CD4-positive, alpha-beta memory T cell (primary cell): ENCODE measurements around the gene PRPF31. TPM values are rescaled to one million over a fixed set of nuclear protein-coding genes. Genes with fewer than 3 reads are reported as not detected.

Experiments used
- CTCF ChIA-PET: fragments of 350-600 bp; sonication (Branson Sonifier 250); formaldehyde crosslinking; loops from one replicate; lab custom pipeline; 2021; ENCODE audit warnings: inconsistent platforms; ENCODE audit not compliant: partially characterized antibody; lab: Charles Lee
- POLR2A ChIA-PET: fragments of 350-600 bp; sonication (Branson Sonifier 250); formaldehyde crosslinking; loops from one replicate; lab custom pipeline; 2021; ENCODE audit not compliant: partially characterized antibody; lab: Charles Lee
- DNase-seq, 5 donors: peaks; one replicate each; pipeline versions ENCODE4 v3.0.0 to v3.0.0-alpha.2; 2020 to 2022; ENCODE audit warnings: mixed read lengths in 1 of 5
- H3K27ac ChIP-seq: one replicate; pipeline ENCODE4 v1.7.0; 2013; ENCODE audit warnings: low read depth, low read length
- H3K27me3 ChIP-seq: 2 replicates; pipeline ENCODE4 v1.7.0; 2013; ENCODE audit warnings: mild to moderate bottlenecking, low read length, moderate library complexity; ENCODE audit not compliant: insufficient read depth
- H3K36me3 ChIP-seq: 2 replicates; pipeline ENCODE4 v1.7.0; 2013; ENCODE audit warnings: mild to moderate bottlenecking, low read length, moderate library complexity; ENCODE audit not compliant: insufficient read depth
- H3K4me1 ChIP-seq: 2 replicates; pipeline ENCODE4 v1.7.0; 2013; ENCODE audit warnings: mild to moderate bottlenecking, low read length, moderate library complexity; ENCODE audit not compliant: insufficient read depth
- H3K4me3 ChIP-seq, 2 donors: one replicate each; pipeline ENCODE4 v1.7.0; 2013; ENCODE audit warnings: low read length in 2 of 2, mild to moderate bottlenecking in 1 of 2
- H3K9me3 ChIP-seq, 2 donors: one replicate each; pipeline ENCODE4 v1.7.0; 2013; ENCODE audit warnings: low read length in 2 of 2, control low read depth in 1 of 2; ENCODE audit not compliant: control insufficient read depth in 1 of 2
- H3K27ac Mint-ChIP-seq, 7 donors: one replicate each; pipeline ENCODE4 v1.8.0; 2020 to 2021; ENCODE audit warnings: mixed read lengths in 7 of 7, mild to moderate bottlenecking in 6 of 7, inconsistent platforms in 3 of 7, moderate library complexity in 3 of 7
- H3K27me3 Mint-ChIP-seq, 2 donors: one replicate each; pipeline ENCODE4 v1.8.0; 2020 to 2021; ENCODE audit warnings: mixed read lengths in 2 of 2
- H3K36me3 Mint-ChIP-seq, 2 donors: one replicate each; pipeline ENCODE4 v1.8.0; 2020 to 2021; ENCODE audit warnings: mixed read lengths in 2 of 2, inconsistent platforms in 1 of 2, mild to moderate bottlenecking in 1 of 2
- H3K4me1 Mint-ChIP-seq, 4 donors: one replicate each; pipeline ENCODE4 v1.8.0; 2020 to 2021; ENCODE audit warnings: mixed read lengths in 4 of 4, mild to moderate bottlenecking in 1 of 4
- H3K4me3 Mint-ChIP-seq, 8 donors: one replicate each; pipeline ENCODE4 v1.8.0; 2020 to 2021; ENCODE audit warnings: mixed read lengths in 8 of 8, mild to moderate bottlenecking in 7 of 8, moderate library complexity in 6 of 8, inconsistent platforms in 3 of 8
- H3K9me3 Mint-ChIP-seq, 8 donors: one replicate each; pipeline ENCODE4 v1.8.0; 2020 to 2021; ENCODE audit warnings: mixed read lengths in 8 of 8, mild to moderate bottlenecking in 5 of 8, inconsistent platforms in 3 of 8, moderate library complexity in 1 of 8
- intact Hi-C: fragments of 100-400 bp; cut with micrococcal nuclease; formaldehyde crosslinking; loops from one replicate; pipeline ENCODE4 v1.15.1; 2023
- polyA plus RNA-seq, 2 donors: library from polyadenylated mRNA; unstranded; fragments of 300-500 nt; fragmentation: Illumina TruSeq; gene quantifications; one replicate each; pipeline ENCODE4 v1.2.3, GENCODE V29; 2021
- total RNA-seq, 2 experiments: library from RNA; stranded (reverse); gene quantifications; one replicate each; pipeline ENCODE4 v1.2.3, GENCODE V29; 2021

PRPF31 gene
- total and polyA plus RNA-seq, 4 experiments from 2014 or later, result 73.0 to 80.0 (median 78.3) TPM

GRCh38 chr19:54152267-54152666 lies 36.7 kb downstream of the PRPF31 start:
- no peak overlapping the region for H3K27ac Mint-ChIP-seq
- peaks cover 83% of the 10 kb centered on the region for H3K36me3 ChIP-seq

GRCh38 chr19:54152878-54153524 lies 37.4 kb downstream of the PRPF31 start:
- Histone ChIP-seq H3K27me3 (no peaks in the 10 kb centered on the region), H3K4me3 (no peak overlapping the region), H3K27ac (no peak overlapping the region), H3K9me3 (no peaks in the 10 kb centered on the region), H3K4me1 (peaks cover 42% of the 10 kb centered on the region), H3K36me3 (peaks cover 83% of the 10 kb centered on the region)
- intact Hi-C loops, result no loop called here
- DNase-seq, result no peak
- H3K4me3 Mint-ChIP-seq, result peak overlapping the region in 1 of 8 donors; percentile 21
- ChIA-PET POLR2A (interaction anchor here (1.0 to 7.8 kb wide), 5 partner anchors 10 to 38 kb away, joined by 3 to 131 read pairs (median 15); partner anchors contain the start of genes CNOT3, PRPF31 and TFPT), CTCF (no interaction called here)
- H3K9me3 Mint-ChIP-seq, result no peaks in the 10 kb centered on the region
- no peaks in the 10 kb centered on the region for H3K27me3 Mint-ChIP-seq
- peaks cover 40 to 73% of the 10 kb centered on the region in 2 donors for H3K36me3 Mint-ChIP-seq
- H3K4me1 Mint-ChIP-seq, result peaks cover 18 to 43% (median 29%) of the 10 kb centered on the region in 4 donors
- H3K27ac Mint-ChIP-seq, result peak overlapping the region in 3 of 7 donors; percentile 1 to 65 (median 3)

More at GRCh38 chr19:54152267-54152666, 36.7 kb downstream of the PRPF31 start:
- intact Hi-C loops, result no loop called here
- Mint-ChIP-seq H3K27me3 (no peaks in the 10 kb centered on the region), H3K36me3 (peaks cover 40 to 79% of the 10 kb centered on the region in 2 donors), H3K4me1 (peaks cover 18 to 40% (median 29%) of the 10 kb centered on the region in 4 donors), H3K9me3 (no peaks in the 10 kb centered on the region), H3K4me3 (no peak overlapping the region)
- ChIA-PET CTCF (no interaction called here), POLR2A (interaction anchor here (1.0 to 5.5 kb wide), 4 partner anchors 7 to 36 kb away, joined by 3 to 46 read pairs (median 16); partner anchors contain the start of genes CNOT3 and LENG1)
- Histone ChIP-seq H3K4me3 (no peak overlapping the region), H3K9me3 (no peaks in the 10 kb centered on the region), H3K27ac (no peak overlapping the region), H3K27me3 (no peaks in the 10 kb centered on the region), H3K4me1 (peaks cover 37% of the 10 kb centered on the region)
- no peak for DNase-seq

GRCh38 chr19:54153731-54154326 lies 38.3 kb downstream of the PRPF31 start:
- CTCF ChIA-PET, result no interaction called here
- Mint-ChIP-seq H3K4me3 (peak overlapping the region in 1 of 8 donors; percentile 6), H3K9me3 (no peaks in the 10 kb centered on the region), H3K36me3 (peaks cover 38 to 78% of the 10 kb centered on the region in 2 donors), H3K27me3 (no peaks in the 10 kb centered on the region), H3K4me1 (peaks cover 25 to 51% (median 37%) of the 10 kb centered on the region in 4 donors), H3K27ac (peak overlapping the region in 5 of 7 donors; percentile 46 to 75 (median 63))
- Histone ChIP-seq H3K9me3 (no peaks in the 10 kb centered on the region), H3K4me1 (peaks cover 50% of the 10 kb centered on the region), H3K4me3 (no peak overlapping the region), H3K27me3 (no peaks in the 10 kb centered on the region), H3K27ac (no peak overlapping the region), H3K36me3 (peaks cover 84% of the 10 kb centered on the region)
- intact Hi-C loops, result no loop called here
- no peak for DNase-seq
- POLR2A ChIA-PET, result interaction anchor here (3.5 to 7.8 kb wide), 2 partner anchors 15 to 39 kb away, joined by 15 to 131 read pairs; partner anchors contain the start of genes CNOT3, PRPF31 and TFPT

GRCh38 chr19:54154603-54155345 lies 39.2 kb downstream of the PRPF31 start:
- no peaks in the 10 kb centered on the region for H3K9me3 Mint-ChIP-seq
- Histone ChIP-seq H3K4me3 (no peak overlapping the region), H3K36me3 (peaks cover 74% of the 10 kb centered on the region), H3K4me1 (peaks cover 53% of the 10 kb centered on the region), H3K27me3 (no peaks in the 10 kb centered on the region), H3K27ac (no peak overlapping the region), H3K9me3 (no peaks in the 10 kb centered on the region)
- no peaks in the 10 kb centered on the region for H3K27me3 Mint-ChIP-seq
- peak overlapping the region in 6 of 8 donors; percentile 14 to 70 (median 41) for H3K4me3 Mint-ChIP-seq
- peak; percentile 55 to 65 (median 58) for DNase-seq
- peaks cover 29 to 58% (median 44%) of the 10 kb centered on the region in 4 donors for H3K4me1 Mint-ChIP-seq
- H3K36me3 Mint-ChIP-seq, result peaks cover 34 to 75% of the 10 kb centered on the region in 2 donors
- H3K27ac Mint-ChIP-seq, result peak overlapping the region; percentile 39 to 93 (median 82)
- intact Hi-C loops, result no loop called here
- CTCF ChIA-PET, result no interaction called here
- POLR2A ChIA-PET, result interaction anchor here (2.4 to 7.8 kb wide), 3 partner anchors 16 to 40 kb away, joined by 7 to 131 read pairs (median 15); partner anchors contain the start of genes CNOT3, MBOAT7, PRPF31 and TFPT

- peaks cover 67% of the 10 kb centered on the region for H3K36me3 ChIP-seq
- no peaks in the 10 kb centered on the region for H3K9me3 Mint-ChIP-seq
- no peak overlapping the region for H3K27ac ChIP-seq
- H3K9me3 ChIP-seq, result no peaks in the 10 kb centered on the region
- POLR2A ChIA-PET, result interaction anchor here (2.1 to 7.8 kb wide), 5 partner anchors 8 to 41 kb away, joined by 7 to 131 read pairs (median 12); partner anchors contain the start of genes CNOT3, MBOAT7, PRPF31 and TFPT
- peaks cover 29 to 70% of the 10 kb centered on the region in 2 donors for H3K36me3 Mint-ChIP-seq
- DNase-seq, result no peak
- intact Hi-C loops, result no loop called here
- no peaks in the 10 kb centered on the region for H3K27me3 ChIP-seq
- no peak overlapping the region for H3K4me3 ChIP-seq
- no peak overlapping the region for H3K4me3 Mint-ChIP-seq
- H3K4me1 ChIP-seq, result peaks cover 60% of the 10 kb centered on the region
- CTCF ChIA-PET, result no interaction called here
- peaks cover 36 to 65% (median 51%) of the 10 kb centered on the region in 4 donors for H3K4me1 Mint-ChIP-seq
- no peaks in the 10 kb centered on the region for H3K27me3 Mint-ChIP-seq
- peak overlapping the region in 2 of 7 donors; percentile 27 to 43 for H3K27ac Mint-ChIP-seq
These were observed 40.1 kb downstream of the PRPF31 start for GRCh38 chr19:54155694-54156093.

- H3K36me3 Mint-ChIP-seq, result peaks cover 29 to 63% of the 10 kb centered on the region in 2 donors
- no peaks in the 10 kb centered on the region for H3K27me3 ChIP-seq
- H3K9me3 Mint-ChIP-seq, result no peaks in the 10 kb centered on the region
- no peaks in the 10 kb centered on the region for H3K27me3 Mint-ChIP-seq
- peaks cover 63% of the 10 kb centered on the region for H3K4me1 ChIP-seq
- H3K27ac ChIP-seq, result no peak overlapping the region
- peak overlapping the region in 2 of 7 donors; percentile 6 to 55 for H3K27ac Mint-ChIP-seq
- peaks cover 66% of the 10 kb centered on the region for H3K36me3 ChIP-seq
- intact Hi-C loops, result no loop called here
- no peak for DNase-seq
- H3K9me3 ChIP-seq, result no peaks in the 10 kb centered on the region
- H3K4me3 ChIP-seq, result no peak overlapping the region
- ChIA-PET POLR2A (interaction anchor here (2.1 to 7.8 kb wide), 4 partner anchors 9 to 35 kb away, joined by 7 to 131 read pairs (median 10); partner anchors contain the start of genes CNOT3, MBOAT7 and TSEN34), CTCF (no interaction called here)
- H3K4me3 Mint-ChIP-seq, result no peak overlapping the region
- H3K4me1 Mint-ChIP-seq, result peaks cover 37 to 70% (median 52%) of the 10 kb centered on the region in 4 donors
These were observed 40.9 kb downstream of the PRPF31 start for GRCh38 chr19:54156490-54156889.
